Stimulated activated CD4-positive, alpha-beta T cell treated with anti-CD3 and anti-CD28 coated beads, Interleukin-15, amount 100 ng/mL, for 1 hour (primary cell): Measurements from ENCODE around the gene GALNT18.

Experiments used
- DNase-seq, 2 donors: peaks; one replicate each; pipeline ENCODE4 v3.0.0-alpha.2; 2020; ENCODE audit warnings: low read depth in 1 of 2, low spot score in 1 of 2

Gene GALNT18

DNA sequence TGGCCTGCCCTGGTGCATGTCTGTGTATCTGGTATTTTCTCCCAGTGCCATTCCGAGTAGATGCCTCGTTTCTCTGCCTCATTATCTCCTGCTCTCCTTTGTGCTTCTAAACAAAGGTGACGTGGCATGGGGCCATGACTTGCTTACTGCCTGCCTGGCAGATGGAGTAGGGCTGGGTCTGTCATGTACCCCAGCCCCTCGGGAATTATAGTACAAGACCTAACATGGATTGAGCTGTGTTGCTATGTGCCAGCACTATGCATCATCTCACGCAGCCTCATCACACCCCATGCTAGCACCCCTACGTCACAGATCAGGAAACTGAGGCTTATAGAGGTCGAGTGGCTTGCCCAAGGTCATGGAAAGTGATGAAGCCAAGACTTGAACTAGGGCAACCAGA, 88.1 kb downstream of the GALNT18 start:
- DNase-seq: no peak

DNA sequence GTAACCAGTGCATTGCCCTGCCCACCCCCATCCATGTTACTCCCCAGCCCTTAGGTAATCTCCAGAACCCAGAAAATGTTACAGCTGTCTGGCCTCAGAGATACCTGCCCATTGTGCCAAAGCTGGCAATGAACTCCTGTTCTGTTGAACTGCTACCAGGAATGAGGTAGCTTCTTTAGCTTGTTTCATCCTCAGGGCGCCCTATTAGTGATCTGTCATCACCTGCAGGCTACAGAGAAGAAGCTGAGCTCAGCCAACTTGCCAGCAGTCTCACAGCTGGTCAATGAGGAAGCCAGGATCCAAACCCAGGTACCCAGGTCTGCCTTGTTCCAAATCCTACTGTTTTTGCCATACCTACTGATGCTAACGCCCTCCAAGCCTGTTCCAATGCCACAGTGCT, 88.7 kb downstream of the GALNT18 start:
- no peak for DNase-seq

DNA sequence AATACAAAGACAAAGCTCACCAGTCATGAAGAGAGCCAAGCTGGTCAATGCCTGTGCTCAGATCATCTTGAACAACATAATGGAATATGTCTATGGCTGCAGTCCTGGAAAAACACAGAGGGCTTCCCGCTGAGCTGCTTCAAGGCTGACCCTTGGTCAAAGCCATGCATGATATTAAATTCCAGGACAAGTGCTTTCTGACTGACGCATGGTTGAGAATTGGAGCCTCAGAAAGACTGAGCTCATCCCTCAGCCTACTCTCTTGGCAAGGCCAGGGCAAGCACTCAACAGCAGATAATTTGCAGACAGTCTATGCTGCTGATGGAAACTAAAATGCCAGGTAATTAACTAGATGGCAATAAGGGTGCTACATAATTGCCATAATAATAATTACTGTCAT, 89.2 kb downstream of the GALNT18 start:
- no peak for DNase-seq

DNA sequence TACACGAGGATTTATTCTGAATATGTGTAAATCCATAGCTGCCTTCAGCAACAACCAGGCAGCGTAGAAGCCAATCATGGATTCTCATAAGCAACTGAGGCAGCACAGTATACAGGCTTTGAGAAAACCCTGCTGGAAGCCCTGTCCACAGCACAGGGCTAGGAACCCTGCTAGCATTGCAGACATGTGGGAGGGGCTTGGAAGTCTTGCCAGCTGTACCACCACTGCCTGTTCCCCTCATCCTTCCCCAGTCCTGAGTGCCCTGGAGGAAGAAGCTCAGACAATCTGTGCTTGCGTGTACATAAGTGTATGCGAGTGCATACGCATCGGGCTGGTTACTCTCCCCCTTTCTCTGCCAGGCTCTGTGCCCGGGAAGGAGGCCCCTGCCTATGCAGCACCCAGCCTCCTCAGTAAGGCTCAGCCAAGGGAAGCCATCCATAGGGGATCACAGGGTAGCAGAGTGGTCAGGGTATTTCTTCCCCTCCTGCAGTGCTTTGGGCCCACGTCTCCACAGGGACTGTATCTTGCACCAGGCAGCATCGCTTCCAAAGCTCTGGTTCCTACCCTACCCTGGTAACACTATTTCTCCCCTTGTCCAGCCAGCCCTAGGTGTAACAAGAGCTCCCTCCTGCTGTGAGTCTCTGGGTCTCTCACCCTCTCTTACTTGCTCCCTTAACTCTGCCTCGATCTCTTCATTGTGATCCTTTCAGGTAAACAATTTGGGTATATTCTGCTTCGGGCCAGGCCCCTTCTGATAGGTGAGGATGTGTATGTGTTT, 90.5 kb downstream of the GALNT18 start:
- no peak for DNase-seq

DNA sequence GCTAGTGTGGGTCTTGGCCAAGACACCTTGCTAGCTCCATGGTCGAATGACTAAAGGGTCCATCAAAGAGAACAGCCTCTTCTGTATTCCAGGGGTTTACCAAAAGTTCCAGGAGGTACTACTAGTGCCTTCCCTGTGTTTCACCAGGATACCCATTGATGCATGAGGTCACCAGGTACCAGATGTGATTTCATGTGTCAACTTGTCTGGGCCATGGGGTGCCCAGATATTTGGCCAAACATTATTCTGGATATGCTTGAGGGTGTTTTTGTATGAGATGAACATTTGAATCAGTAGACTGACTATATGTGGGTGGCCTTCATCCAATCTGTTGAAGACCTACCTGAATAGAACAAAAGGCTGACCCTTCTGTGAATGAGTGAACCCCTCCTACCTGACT, 92.8 kb downstream of the GALNT18 start:
- DNase-seq: no peak

DNA sequence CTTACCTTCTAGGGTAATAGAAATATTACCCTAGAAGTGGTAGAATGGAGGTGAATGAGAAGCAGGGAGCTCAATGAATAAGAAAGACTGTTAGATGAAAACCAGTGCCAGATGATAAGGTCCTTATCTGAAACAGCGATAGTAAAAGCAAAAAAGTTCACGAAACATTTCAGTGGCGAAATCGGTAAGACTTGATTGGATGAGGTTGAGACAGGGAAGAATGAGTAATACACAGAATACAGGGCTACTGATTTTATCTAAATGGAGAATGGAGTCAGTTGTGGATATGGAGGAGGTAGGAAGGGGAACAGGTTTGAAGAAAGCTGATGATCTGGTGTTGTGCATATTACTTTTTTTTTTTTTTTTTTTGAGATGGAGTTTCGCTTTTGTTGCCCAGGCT, 96.5 kb downstream of the GALNT18 start:
- DNase-seq: no peak

DNA sequence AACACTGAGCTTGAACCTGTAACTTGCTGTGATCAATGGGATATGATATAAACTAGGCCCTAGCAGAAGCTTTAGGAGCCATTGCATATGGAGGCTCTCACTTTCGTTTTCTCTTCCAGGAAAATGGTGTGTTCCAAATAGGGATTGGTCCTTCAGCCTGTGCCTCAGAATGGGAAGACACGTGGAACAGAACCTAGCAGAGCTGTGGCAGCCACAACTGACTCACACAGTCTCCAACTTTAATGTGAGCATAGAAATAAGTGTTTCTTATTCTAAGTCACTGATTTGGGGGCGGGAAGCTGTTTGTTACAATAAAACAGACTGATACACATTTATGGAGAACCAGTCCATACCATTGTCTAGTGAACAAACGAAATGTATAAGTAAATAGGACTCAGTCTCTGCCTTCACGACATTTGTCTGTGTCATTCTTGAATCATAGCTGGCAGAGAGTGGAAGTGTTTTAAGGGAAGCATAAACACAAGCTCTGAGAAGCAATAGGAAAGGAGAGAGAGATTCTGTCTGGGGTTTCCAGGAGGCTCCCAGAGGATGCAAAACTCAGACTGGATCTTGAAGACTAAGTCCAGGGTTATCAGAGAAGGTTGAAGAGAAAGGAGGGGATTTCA, 97.3 kb downstream of the GALNT18 start:
- no peak for DNase-seq

DNA sequence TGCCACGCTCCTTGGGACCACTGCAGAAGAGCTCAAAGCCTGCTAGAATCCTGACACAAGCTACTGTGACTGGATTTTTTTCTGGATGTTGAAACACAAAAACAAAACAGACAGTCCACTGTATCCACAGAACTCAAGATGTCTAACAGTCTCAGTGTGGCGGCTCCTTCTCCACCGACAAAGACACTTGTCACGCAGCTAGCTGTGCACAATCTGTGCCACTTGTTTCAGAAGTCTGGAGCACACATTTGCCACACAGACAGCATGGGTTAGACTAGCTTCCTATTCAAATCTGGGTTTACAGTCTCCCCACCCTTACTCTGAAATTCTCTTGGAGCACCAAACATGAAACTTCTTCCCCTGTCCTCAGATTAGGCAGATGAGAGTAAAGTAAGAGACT, 99.2 kb downstream of the GALNT18 start:
- no peak for DNase-seq

DNA sequence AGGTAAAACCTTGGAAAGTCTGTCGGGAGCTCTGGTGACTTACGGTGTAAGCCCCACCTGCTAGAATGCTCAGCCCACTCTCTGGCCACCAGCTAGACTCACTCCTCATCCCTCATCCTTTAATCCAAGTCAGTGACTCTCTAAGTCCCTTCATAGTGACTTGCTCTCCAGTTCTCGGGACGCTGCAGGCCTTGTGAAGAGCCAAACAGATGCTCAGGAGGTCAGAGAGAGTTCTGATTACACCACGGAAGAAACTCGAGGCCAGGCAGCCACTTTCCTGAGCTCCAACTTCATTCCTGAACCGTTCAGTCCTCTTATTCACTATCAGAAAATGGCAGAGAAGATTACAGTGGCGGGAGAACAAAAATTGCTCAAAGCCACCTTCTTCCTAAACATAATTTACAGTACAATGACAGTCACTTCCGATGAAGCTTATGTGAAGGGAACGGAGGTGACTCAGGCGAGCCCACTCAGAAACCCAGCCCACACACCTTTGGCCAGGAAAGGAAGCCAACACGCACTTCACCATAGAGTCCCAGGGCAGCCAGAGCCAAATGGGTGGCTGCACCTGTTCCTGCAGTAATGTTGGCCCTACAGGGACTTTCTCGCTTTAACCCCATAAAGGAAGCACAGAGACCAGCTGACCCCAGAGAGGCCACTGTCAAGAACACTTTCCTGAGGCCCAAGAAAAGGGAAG, 100.4 kb downstream of the GALNT18 start:
- no peak for DNase-seq

DNA sequence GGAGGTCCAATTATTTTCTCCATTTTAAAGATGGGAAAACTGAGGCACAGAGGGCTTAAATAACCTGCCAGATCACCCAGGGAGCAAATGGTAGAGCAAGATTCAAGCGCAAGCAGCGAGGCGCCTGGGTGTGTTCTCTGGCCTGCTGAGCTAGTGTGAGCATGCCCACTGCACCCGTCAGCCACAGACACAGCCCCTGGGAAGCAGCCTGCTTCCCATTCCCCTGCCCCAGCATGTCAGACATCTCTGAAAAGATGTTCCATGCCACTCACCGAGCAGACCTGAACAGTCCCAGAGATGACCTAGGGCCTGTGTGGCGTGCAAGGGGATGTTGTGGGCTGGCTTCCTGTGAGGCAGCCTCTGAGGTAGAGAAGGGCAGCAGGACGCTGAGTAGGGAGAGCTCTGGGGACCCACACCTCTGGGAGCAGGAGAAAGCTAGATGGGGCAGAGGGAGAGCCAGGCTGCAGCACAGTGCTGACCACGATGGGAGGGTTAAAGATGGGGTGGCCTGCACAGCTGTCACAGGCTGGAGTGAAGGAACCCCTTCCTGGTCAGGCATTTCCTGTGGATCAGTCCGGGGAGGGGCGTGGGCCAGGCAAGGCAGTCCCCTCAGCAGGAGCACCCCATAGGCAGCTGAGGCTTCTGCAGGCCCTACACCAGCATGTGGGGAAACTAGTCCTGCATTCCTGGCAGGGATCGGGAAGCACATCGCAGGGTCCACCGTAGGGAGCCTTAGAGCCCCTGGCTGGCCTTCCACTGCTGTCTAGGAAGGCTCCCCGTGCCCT, 101.4 kb downstream of the GALNT18 start:
- DNase-seq: no peak

DNA sequence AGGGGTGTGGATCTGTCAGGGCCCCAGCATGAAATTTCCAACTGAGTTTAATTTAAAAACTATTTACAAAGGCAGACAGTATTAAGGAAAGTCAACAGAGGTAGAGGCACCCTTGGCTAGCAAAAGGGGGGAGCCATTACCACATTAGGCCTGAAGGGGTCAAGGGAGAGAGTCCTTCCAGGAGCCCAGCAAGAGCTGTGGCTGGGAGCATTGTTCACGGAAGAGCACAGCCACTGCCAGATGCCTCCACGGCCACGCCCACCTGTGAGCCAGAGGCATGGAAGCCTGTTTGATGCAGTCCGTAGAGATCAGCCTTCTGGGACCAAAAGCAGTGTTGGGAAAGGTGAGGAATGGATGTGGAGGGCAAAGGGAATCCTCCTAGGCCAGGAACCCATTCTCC, 102.6 kb downstream of the GALNT18 start:
- no peak for DNase-seq

DNA sequence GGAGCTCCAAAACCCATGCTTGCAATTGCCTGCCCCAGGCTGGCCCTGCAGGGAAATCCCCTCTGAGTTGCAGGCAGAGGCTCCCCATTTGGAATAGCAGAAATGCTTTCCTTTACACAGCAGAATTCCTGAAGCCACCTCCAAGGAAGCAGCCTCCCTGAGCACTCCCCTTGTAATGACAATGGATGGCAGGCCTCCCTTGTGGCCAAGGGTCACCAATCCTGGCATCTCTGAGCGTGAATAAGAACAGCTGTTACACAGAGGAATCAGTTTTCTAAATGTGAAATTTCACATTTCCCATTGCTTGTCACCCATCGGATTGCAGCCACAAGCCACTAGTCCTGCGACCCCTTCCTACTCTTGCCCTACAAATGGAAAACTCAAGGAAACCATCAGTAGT, 107.6 kb downstream of the GALNT18 start:
- no peak for DNase-seq

DNA sequence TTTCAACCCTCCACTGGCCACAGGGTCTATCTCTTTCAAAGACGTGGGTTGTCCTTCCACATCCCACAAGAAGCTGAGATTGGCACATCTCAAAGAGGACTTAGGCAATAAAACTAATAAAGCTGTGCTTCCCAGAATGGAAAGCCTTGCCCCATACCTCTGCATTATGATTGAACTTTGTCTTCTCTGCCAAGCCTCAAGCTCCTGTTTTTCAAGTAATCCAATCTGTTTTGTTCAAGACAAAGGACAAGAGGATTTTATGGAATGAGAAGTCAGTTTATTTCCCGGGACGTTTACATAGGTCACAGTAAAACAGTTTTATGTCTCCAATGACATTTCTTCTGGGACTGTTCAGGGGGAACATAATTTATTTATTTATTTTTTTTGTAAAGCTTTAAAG, 108.4 kb downstream of the GALNT18 start:
- no peak for DNase-seq

DNA sequence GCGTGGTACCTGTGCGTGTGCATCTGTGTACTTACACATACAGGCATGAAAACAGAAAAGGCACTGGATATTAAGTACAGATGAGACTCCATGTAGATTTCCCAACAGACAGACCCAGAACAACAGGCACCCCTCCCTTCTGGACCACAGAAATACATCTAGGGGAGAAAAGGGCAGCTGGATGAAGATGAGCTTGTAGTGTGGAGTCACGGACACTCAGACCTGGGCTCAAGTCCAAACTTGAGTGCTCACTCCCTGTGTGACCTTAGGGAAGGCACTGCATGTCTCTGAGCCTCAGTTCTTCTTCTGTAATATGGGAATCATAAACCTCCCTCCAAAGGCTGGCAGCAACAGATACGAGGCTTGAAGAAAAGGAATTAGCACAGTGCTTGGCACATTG, 108.9 kb downstream of the GALNT18 start:
- no peak for DNase-seq

DNA sequence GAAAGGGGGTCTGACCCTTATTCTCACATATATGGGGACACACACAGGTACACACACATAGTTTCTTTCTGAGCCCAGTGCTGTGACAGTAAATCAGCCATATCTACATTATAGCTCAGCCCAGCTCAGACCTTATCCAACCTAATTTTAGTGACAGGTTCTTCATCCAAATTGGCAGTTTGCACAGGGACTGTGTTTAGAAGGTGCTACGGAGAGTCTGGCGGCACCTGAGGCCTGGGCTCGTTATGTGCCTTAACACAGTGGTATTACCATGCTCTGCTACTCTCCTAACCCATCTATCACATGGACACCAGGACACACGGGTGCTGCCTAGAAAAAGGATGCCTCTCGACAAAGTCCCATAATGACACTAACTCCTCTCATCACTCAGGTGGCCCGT, 109.3 kb downstream of the GALNT18 start:
- no peak for DNase-seq

DNA sequence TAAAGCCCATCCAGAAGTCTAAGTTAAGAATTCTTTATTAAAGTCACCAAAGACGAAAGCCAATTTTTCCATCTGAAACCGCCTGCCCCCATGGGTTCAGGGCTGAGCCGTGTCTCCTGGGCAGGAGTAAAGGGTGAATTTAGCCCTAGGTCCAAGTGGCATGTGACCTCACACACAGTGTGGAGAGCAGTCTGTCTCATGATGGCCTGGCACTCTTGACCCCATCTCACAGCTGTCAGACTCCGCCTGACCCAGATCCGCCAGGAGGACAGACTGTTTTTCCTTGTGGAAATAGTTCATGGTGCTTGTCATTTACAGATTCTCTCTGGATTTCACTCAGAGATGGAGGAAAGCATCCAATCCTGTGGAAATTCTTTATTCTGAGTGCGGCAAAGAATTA, 109.7 kb downstream of the GALNT18 start:
- no peak for DNase-seq

DNA sequence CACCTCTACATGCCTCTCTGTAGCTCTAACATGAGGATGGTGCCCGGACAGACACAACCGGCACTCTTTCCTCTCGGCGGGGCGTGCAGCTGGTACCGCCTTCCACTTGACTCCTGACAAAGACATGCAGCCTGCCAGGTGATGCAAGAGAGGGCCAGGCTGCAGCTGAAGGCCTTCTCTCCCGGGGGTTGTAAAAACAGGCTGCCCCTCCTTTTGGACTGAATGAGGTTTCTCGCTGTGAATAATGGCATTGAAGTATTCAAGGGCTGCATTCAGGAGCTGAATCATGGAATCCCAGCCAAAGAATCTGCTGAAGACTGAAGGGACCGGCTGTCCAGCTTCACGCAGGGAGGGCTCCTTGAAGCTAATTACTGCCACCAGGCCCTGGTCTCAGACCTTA, 110.9 kb downstream of the GALNT18 start:
- DNase-seq: no peak

DNA sequence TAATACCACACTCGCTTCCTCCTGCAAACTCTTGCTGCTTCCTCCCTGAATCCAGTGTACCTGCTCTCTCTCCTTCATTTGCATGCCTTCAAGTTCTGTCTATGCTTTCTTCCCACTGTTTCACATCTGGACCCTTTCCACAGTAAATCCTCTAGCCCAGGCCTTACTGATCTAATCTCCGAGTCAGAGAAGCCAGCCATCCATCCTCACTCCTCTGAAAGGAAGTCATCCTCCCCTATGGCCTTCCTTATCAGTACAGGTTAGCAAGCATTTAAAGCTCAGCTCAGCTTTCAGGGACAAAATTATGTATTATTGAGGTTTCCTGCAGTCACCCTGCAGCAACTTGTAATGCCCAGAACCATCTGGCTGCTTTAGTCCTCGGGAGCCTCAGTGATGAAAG, 116.1 kb downstream of the GALNT18 start:
- no peak for DNase-seq

DNA sequence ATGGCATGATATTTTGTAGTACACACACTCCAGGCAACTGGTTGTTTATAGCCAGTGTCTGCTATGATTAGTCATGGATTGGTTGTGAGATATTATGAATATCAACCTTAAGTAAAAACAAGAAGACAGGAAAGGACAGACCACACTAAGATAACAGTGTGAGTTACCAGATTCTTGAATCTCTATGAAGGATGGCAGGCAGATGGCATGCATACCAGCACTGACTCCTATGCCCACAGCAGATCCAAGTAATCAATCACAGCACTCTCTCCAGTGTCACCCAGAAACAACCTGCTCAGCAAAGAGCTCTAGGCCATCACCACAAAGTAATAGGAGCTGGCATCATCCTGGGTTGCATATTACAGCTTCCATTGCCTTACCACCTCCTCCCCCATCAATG, 116.6 kb downstream of the GALNT18 start:
- no peak for DNase-seq

DNA sequence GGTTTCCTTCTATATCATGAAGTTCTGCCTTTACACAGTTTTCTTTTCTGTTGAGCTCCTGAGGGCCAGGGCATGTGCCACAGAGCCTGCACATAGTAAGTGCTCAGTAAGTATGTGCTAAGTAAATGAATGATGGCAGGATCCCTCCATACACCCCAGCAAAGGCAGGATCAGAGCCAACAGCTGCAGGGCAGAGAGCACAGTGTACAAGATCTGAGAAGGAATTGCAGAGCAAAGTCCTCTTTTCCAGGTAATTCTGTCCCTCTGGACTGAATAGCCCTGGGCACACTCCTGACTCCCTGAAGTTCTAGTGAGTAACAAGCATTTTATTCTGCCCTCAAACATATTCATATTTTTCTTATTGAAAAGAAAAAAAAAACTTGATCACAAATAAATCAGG, 117.7 kb downstream of the GALNT18 start:
- no peak for DNase-seq

DNA sequence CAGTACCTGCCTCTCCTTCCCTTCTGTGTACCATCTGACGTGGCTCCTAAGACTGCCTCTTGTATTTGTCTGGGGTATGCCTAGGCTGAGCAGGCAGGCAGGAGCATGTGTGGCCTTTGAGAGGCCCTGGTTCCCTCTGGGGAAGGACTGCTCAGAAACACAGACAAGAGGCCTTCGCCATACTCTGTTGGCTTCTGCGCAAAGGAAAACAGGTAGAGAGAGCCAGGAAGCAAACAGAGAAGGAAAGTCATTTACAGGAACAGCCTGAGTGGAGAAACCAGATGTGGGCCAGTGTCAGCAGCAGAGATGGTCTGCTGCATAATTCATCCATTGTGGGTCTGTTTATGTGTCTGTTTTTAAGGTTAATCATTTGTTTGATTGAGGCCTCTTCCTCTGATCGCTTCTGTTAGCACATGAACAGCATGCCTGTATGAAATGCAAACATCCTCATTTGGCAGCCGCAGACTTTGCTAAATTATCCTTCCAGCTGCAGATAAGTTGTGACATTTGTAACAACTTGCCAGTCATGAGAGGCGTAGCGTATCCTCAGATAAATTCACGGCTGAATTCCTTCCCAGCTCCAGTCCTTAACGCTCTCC, 119.4 kb downstream of the GALNT18 start:
- DNase-seq: no peak
